Neural cell (in vitro differentiated cells): ENCODE data around the gene TMSB4X. TPM values are rescaled to one million over a fixed set of nuclear protein-coding genes. Genes with fewer than 3 reads are reported as not detected.

Source experiments
- H2AFZ ChIP-seq: fragments of 200-600, 300-800 bp; sonication (generic), shearing (Covaris generic); 2 replicates; pipeline ENCODE4 v1.6.0; 2014; ENCODE audit warnings: low read depth, mild to moderate bottlenecking, antibody characterized with exemption, low read length, moderate library complexity
- H3F3A ChIP-seq: fragments of 200-600 bp; shearing (Covaris generic); 2 replicates; pipeline ENCODE4 v1.6.1; 2016; ENCODE audit warnings: mild to moderate bottlenecking, moderate library complexity, mixed read lengths, antibody characterized with exemption, low read length; ENCODE audit not compliant: insufficient read depth, poor library complexity, severe bottlenecking
- H3K27ac ChIP-seq: fragments of 200-600, 300-800 bp; sonication (generic), shearing (Covaris generic); 2 replicates; pipeline ENCODE4 v1.5.1; 2014; ENCODE audit warnings: mild to moderate bottlenecking, low read length, moderate library complexity
- H3K27me3 ChIP-seq: fragments of 300-800, 200-600 bp; sonication (generic), shearing (Covaris generic); 2 replicates; pipeline ENCODE4 v1.6.0; 2014; ENCODE audit warnings: mild to moderate bottlenecking, low read depth, low read length, moderate library complexity; ENCODE audit not compliant: insufficient read depth
- H3K36me3 ChIP-seq: fragments of 300-800, 200-600 bp; sonication (generic), shearing (Covaris generic); 2 replicates; pipeline ENCODE4 v1.5.1; 2014; ENCODE audit warnings: mild to moderate bottlenecking, antibody characterized with exemption, low read length, moderate library complexity; ENCODE audit not compliant: insufficient read depth
- H3K4me2 ChIP-seq: fragments of 300-800, 200-600 bp; sonication (generic), shearing (Covaris generic); 2 replicates; pipeline ENCODE4 v1.6.0; 2014; ENCODE audit warnings: mild to moderate bottlenecking, low read length
- H3K4me3 ChIP-seq: fragments of 300-800, 200-600 bp; sonication (generic), shearing (Covaris generic); 2 replicates; pipeline ENCODE4 v1.5.1; 2014; ENCODE audit warnings: mild to moderate bottlenecking, low read length, moderate library complexity
- H3K79me2 ChIP-seq: fragments of 200-600 bp; shearing (Covaris generic); replicated peaks from 2 replicates; pipeline ENCODE4 v1.6.0; 2014; ENCODE audit warnings: mild to moderate bottlenecking, low read length, moderate library complexity; ENCODE audit not compliant: insufficient read depth
- H3K9ac ChIP-seq: fragments of 300-800, 200-600 bp; sonication (generic), shearing (Covaris generic); 2 replicates; pipeline ENCODE4 v1.6.1; 2016; ENCODE audit warnings: mild to moderate bottlenecking, low read length, mixed read lengths
- H3K9me2 ChIP-seq: fragments of 200-600 bp; shearing (Covaris generic); 2 replicates; pipeline ENCODE4 v1.6.1; 2016; ENCODE audit warnings: mild to moderate bottlenecking, low read length, mixed read lengths; ENCODE audit not compliant: insufficient read depth
- H3K9me3 ChIP-seq: fragments of 200-600, 300-800 bp; sonication (generic), shearing (Covaris generic); 2 replicates; pipeline ENCODE4 v1.6.1; 2016; ENCODE audit warnings: mild to moderate bottlenecking, mixed run types, low read length, moderate library complexity, mixed read lengths
- H4K20me1 ChIP-seq: fragments of 200-600 bp; shearing (Covaris generic); 2 replicates; pipeline ENCODE4 v1.6.1; 2016; ENCODE audit warnings: mild to moderate bottlenecking, mixed run types; ENCODE audit not compliant: insufficient read depth
- EP300 ChIP-seq: fragments of 450-650 bp; conservative IDR thresholded peaks from 2 replicates; pipeline ENCODE4 v1.6.1; 2014; ENCODE audit warnings: antibody characterized with exemption, mild to moderate bottlenecking, moderate library complexity; ENCODE audit not compliant: poor library complexity, severe bottlenecking
- EZH2 ChIP-seq: fragments of 200-600, 300-800 bp; shearing (Covaris generic), sonication (generic); IDR thresholded peaks from 2 replicates; pipeline ENCODE4 v1.6.1; 2014; ENCODE audit warnings: antibody characterized with exemption, low read length, borderline replicate concordance, mild to moderate bottlenecking; ENCODE audit not compliant: insufficient read depth, poor library complexity, severe bottlenecking
- MXI1 ChIP-seq: fragments of 450-650 bp; conservative IDR thresholded peaks from 2 replicates; pipeline ENCODE4 v1.6.1; 2014; ENCODE audit warnings: antibody characterized with exemption, mild to moderate bottlenecking; ENCODE audit not compliant: poor library complexity, severe bottlenecking
- POLR2AphosphoS5 ChIP-seq: IDR thresholded peaks from 2 replicates; pipeline ENCODE4 v1.6.1; 2012
- RAD21 ChIP-seq: fragments of 450-650 bp; conservative IDR thresholded peaks from 2 replicates; pipeline ENCODE4 v1.6.1; 2014; ENCODE audit warnings: antibody characterized with exemption, mild to moderate bottlenecking, moderate library complexity
- SMC3 ChIP-seq: fragments of 450-650 bp; conservative IDR thresholded peaks from 2 replicates; pipeline ENCODE4 v1.6.1; 2014; ENCODE audit warnings: antibody characterized with exemption, mild to moderate bottlenecking, moderate library complexity; ENCODE audit not compliant: poor library complexity
- TAF1 ChIP-seq: IDR thresholded peaks from 2 replicates; pipeline ENCODE4 v1.6.1; 2012; ENCODE audit warnings: low read depth
- polyA plus RNA-seq: library from polyadenylated mRNA; depleted of rRNA; stranded (reverse); fragments of >200 nt; gene quantifications from 2 replicates; pipeline ENCODE4 v1.2.3, GENCODE V29; 2014
- TF ChIP-seq, protein P1 (sequence below): fragments of 450-650 bp; IDR thresholded peaks from 2 replicates; pipeline ENCODE4 v1.5.1; 2014; ENCODE audit warnings: antibody characterized with exemption, mild to moderate bottlenecking, moderate library complexity; ENCODE audit not compliant: poor library complexity, severe bottlenecking
- TF ChIP-seq, protein P2 (sequence below): IDR thresholded peaks from 2 replicates; pipeline ENCODE4 v1.6.1; 2012; ENCODE audit warnings: borderline replicate concordance

The TMSB4X gene
- polyA plus RNA-seq, 1 donor from 2014 or later = 11,381 TPM

DNA sequence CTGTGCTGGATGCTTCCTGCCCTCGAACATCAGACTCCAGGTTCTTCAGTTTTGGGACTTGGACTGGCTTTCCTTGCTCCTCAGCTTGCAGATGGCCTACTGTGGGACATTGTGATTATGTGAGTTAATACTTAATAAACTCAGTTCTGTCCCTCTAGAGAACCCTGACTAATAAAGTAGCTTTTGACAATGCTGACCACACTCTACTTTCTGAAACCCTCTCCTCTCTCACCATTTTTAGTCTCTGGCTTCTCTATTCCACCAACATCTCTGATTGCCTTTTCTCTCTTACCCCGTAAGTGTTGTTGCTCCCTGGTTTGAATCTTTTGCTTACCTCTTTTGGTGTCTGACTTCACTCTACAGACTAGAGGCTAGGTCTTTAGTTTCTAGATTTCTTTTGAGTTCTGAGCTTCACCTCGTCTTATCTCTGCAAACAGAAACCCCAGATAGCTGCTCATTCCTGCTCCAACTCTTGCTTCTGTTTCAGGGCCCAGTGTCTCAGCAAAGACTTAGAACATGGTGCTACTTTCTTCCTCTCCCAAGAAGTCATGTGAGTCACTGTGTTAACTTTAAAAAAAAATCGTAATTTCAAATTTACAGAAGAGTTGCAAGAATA is 11.4 kb downstream of the TMSB4X start:
- Histone ChIP-seq H3K9me3 (no peaks in the 10 kb centered on the region), H2AFZ (no peak overlapping the region), H3K4me2 (no peak overlapping the region), H3F3A (no peaks in the 10 kb centered on the region), H3K27ac (no peak overlapping the region), H3K4me3 (no peak overlapping the region), H3K9ac (no peak overlapping the region), H3K9me2 (no peaks in the 10 kb centered on the region), H3K79me2 (no peaks in the 10 kb centered on the region), H3K36me3 (no peaks in the 10 kb centered on the region), H4K20me1 (no peaks in the 10 kb centered on the region), H3K27me3 (no peaks in the 10 kb centered on the region)
- no peak for TF ChIP-seq MXI1
- TF ChIP-seq, protein P1, sequence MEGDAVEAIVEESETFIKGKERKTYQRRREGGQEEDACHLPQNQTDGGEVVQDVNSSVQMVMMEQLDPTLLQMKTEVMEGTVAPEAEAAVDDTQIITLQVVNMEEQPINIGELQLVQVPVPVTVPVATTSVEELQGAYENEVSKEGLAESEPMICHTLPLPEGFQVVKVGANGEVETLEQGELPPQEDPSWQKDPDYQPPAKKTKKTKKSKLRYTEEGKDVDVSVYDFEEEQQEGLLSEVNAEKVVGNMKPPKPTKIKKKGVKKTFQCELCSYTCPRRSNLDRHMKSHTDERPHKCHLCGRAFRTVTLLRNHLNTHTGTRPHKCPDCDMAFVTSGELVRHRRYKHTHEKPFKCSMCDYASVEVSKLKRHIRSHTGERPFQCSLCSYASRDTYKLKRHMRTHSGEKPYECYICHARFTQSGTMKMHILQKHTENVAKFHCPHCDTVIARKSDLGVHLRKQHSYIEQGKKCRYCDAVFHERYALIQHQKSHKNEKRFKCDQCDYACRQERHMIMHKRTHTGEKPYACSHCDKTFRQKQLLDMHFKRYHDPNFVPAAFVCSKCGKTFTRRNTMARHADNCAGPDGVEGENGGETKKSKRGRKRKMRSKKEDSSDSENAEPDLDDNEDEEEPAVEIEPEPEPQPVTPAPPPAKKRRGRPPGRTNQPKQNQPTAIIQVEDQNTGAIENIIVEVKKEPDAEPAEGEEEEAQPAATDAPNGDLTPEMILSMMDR = no peak
- no peak for TF ChIP-seq SMC3
- TF ChIP-seq EZH2 = no peak
- no peak for TF ChIP-seq EP300
- TF ChIP-seq RAD21 = no peak
- no peak for TF ChIP-seq POLR2AphosphoS5
- no peak for TF ChIP-seq TAF1
- TF ChIP-seq, protein P2, sequence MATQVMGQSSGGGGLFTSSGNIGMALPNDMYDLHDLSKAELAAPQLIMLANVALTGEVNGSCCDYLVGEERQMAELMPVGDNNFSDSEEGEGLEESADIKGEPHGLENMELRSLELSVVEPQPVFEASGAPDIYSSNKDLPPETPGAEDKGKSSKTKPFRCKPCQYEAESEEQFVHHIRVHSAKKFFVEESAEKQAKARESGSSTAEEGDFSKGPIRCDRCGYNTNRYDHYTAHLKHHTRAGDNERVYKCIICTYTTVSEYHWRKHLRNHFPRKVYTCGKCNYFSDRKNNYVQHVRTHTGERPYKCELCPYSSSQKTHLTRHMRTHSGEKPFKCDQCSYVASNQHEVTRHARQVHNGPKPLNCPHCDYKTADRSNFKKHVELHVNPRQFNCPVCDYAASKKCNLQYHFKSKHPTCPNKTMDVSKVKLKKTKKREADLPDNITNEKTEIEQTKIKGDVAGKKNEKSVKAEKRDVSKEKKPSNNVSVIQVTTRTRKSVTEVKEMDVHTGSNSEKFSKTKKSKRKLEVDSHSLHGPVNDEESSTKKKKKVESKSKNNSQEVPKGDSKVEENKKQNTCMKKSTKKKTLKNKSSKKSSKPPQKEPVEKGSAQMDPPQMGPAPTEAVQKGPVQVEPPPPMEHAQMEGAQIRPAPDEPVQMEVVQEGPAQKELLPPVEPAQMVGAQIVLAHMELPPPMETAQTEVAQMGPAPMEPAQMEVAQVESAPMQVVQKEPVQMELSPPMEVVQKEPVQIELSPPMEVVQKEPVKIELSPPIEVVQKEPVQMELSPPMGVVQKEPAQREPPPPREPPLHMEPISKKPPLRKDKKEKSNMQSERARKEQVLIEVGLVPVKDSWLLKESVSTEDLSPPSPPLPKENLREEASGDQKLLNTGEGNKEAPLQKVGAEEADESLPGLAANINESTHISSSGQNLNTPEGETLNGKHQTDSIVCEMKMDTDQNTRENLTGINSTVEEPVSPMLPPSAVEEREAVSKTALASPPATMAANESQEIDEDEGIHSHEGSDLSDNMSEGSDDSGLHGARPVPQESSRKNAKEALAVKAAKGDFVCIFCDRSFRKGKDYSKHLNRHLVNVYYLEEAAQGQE = no peak

DNA sequence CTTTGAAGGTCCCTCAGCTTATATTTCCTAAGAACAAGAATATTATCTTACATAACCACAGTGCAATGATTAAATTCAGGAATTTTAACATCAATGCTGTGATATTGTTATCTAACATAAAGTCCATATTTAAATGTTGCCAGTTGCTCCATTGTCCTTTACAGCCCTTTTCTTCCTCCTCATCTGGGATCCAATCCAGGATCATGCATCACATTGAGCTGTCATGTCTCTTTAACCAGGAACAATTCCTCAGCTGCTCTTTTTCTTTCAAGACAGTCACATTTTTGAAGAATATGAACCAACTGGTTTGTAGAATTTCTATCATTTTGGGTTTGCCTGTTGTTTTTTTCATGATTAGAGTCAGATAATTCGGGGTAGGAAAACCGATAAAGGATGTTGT is 12.0 kb downstream of the TMSB4X start:
- no peak overlapping the region for H3K4me3 ChIP-seq
- no peaks in the 10 kb centered on the region for H3K9me2 ChIP-seq
- H3K4me2 ChIP-seq = no peak overlapping the region
- no peaks in the 10 kb centered on the region for H3F3A ChIP-seq
- TF ChIP-seq SMC3 (no peak), EP300 (no peak), RAD21 (no peak), EZH2 (no peak), POLR2AphosphoS5 (no peak), TAF1 (no peak), MXI1 (no peak)
- TF ChIP-seq, protein P1 = no peak
- TF ChIP-seq, protein P2 = no peak
- H3K27me3 ChIP-seq = no peaks in the 10 kb centered on the region
- no peak overlapping the region for H2AFZ ChIP-seq
- H3K36me3 ChIP-seq = no peaks in the 10 kb centered on the region
- no peak overlapping the region for H3K9ac ChIP-seq
- no peaks in the 10 kb centered on the region for H3K9me3 ChIP-seq
- no peaks in the 10 kb centered on the region for H3K79me2 ChIP-seq
- H3K27ac ChIP-seq = no peak overlapping the region
- no peaks in the 10 kb centered on the region for H4K20me1 ChIP-seq
